ENCODE results near the gene CCZ1B. TPM values are rescaled to one million over a fixed set of nuclear protein-coding genes. Genes with fewer than 3 reads are reported as not detected.
A peak's percentile ranks its signal among the peaks of the same experiment; 100 is the strongest.
"Not testable (repeated sequence)": the region's sequence is repeated elsewhere in the genome, so short reads cannot be mapped to it uniquely, and the experiment has no call there.

Gene CCZ1B
- total RNA-seq, result 10 to 100 TPM; 12.0 to 18.5 TPM

- peak within 1 kb of the TSS; percentile 58 to 72 for H3K27ac ChIP-seq
- peak; percentile 73 for DNase-seq (ENCODE audit: low spot score)
- not testable (repeated sequence) for H3K27me3 ChIP-seq, H3K9me3 ChIP-seq, H3K4me1 ChIP-seq, H3K36me3 ChIP-seq
- peak in 1 of 2 donors; percentile 48 for TF ChIP-seq CTCF (IDR thresholded peaks at IDR 0.05)
- peak within 1 kb of the TSS; percentile 64 to 67 for H3K4me3 ChIP-seq
These were observed at the start of gene CCZ1B for GRCh38 chr7:6826151-6826550. CCZ1B (minus strand) TSS chr7:6826275; CDS start chr7:6826197, 78 bp downstream.

- not testable (repeated sequence) for H3K9me3 ChIP-seq; DNase-seq (ENCODE audit: low spot score); H3K4me3 ChIP-seq; H3K4me1 ChIP-seq; H3K36me3 ChIP-seq; H3K27ac ChIP-seq; H3K27me3 ChIP-seq
These were observed 48.9 kb upstream of the CCZ1B start for GRCh38 chr7:6875022-6875421.

GRCh38 chr7:6872246-6872945 lies 46.3 kb upstream of the CCZ1B start:
- H3K4me1 ChIP-seq; DNase-seq (ENCODE audit: low spot score); H3K27ac ChIP-seq; H3K27me3 ChIP-seq; H3K36me3 ChIP-seq; H3K4me3 ChIP-seq; H3K9me3 ChIP-seq: not testable (repeated sequence)

- not testable (repeated sequence) for H3K4me1 ChIP-seq; DNase-seq (ENCODE audit: low spot score); H3K4me3 ChIP-seq; H3K27me3 ChIP-seq; H3K36me3 ChIP-seq; H3K9me3 ChIP-seq; H3K27ac ChIP-seq
These were observed 45.5 kb upstream of the CCZ1B start for GRCh38 chr7:6871421-6872144.

- H3K27me3 ChIP-seq; H3K4me1 ChIP-seq; DNase-seq (ENCODE audit: low spot score); H3K4me3 ChIP-seq; H3K9me3 ChIP-seq; H3K27ac ChIP-seq; H3K36me3 ChIP-seq: not testable (repeated sequence)
These were observed 38.7 kb upstream of the CCZ1B start for GRCh38 chr7:6864751-6865150.

- H3K9me3 ChIP-seq; H3K27ac ChIP-seq; H3K4me3 ChIP-seq; H3K27me3 ChIP-seq; H3K36me3 ChIP-seq; DNase-seq (ENCODE audit: low spot score); H3K4me1 ChIP-seq: not testable (repeated sequence)
These were observed 38.1 kb upstream of the CCZ1B start for GRCh38 chr7:6864188-6864587.

- H3K36me3 ChIP-seq; DNase-seq (ENCODE audit: low spot score); H3K27ac ChIP-seq; H3K4me1 ChIP-seq; H3K9me3 ChIP-seq; H3K4me3 ChIP-seq; H3K27me3 ChIP-seq: not testable (repeated sequence)
These were observed 36.8 kb upstream of the CCZ1B start for GRCh38 chr7:6862876-6863275.

- H3K4me1 ChIP-seq, H3K36me3 ChIP-seq, H3K4me3 ChIP-seq, H3K27ac ChIP-seq, H3K27me3 ChIP-seq, H3K9me3 ChIP-seq: not testable (repeated sequence)
- peak; percentile 72 for DNase-seq (ENCODE audit: low spot score)
- TF ChIP-seq CTCF (IDR thresholded peaks at IDR 0.05), result peak; percentile 53 to 83
These were observed 31.7 kb upstream of the CCZ1B start for GRCh38 chr7:6857721-6858314.

GRCh38 chr7:6855563-6856131 lies 29.6 kb upstream of the CCZ1B start:
- peak overlapping the region; percentile 31 to 49 for H3K4me3 ChIP-seq
- not testable (repeated sequence) for H3K27ac ChIP-seq; DNase-seq (ENCODE audit: low spot score)

GRCh38 chr7:6854747-6855562 lies 28.9 kb upstream of the CCZ1B start:
- not testable (repeated sequence) for H3K36me3 ChIP-seq; H3K27me3 ChIP-seq; H3K9me3 ChIP-seq; H3K27ac ChIP-seq; H3K4me1 ChIP-seq; DNase-seq (ENCODE audit: low spot score)
- peak overlapping the region; percentile 31 to 49 for H3K4me3 ChIP-seq

More at GRCh38 chr7:6855563-6856131, 29.6 kb upstream of the CCZ1B start:
- H3K9me3 ChIP-seq, H3K36me3 ChIP-seq, H3K4me1 ChIP-seq, H3K27me3 ChIP-seq: not testable (repeated sequence)

- H3K27me3 ChIP-seq; H3K4me1 ChIP-seq; H3K27ac ChIP-seq; H3K9me3 ChIP-seq; DNase-seq (ENCODE audit: low spot score); H3K4me3 ChIP-seq; H3K36me3 ChIP-seq: not testable (repeated sequence)
These were observed 27.6 kb upstream of the CCZ1B start for GRCh38 chr7:6853681-6854080.

- H3K36me3 ChIP-seq; H3K9me3 ChIP-seq; H3K27ac ChIP-seq; DNase-seq (ENCODE audit: low spot score); H3K4me1 ChIP-seq; H3K27me3 ChIP-seq; H3K4me3 ChIP-seq: not testable (repeated sequence)
These were observed 23.1 kb upstream of the CCZ1B start for GRCh38 chr7:6849127-6849526.
